Epithelial cell of proximal tubule (primary cell): ENCODE results near the gene DLX3. TPM values are rescaled to one million over a fixed set of nuclear protein-coding genes. Genes with fewer than 3 reads are reported as not detected.

Experiments used
- DNase-seq: peaks from one replicate; pipeline ENCODE4 v3.0.0-alpha.2; 2011; ENCODE audit warnings: low read depth
- H3K4me3 ChIP-seq: 2 replicates; pipeline ENCODE4 v1.5.1; 2011; ENCODE audit warnings: low read depth, mild to moderate bottlenecking, low read length
- total RNA-seq: library from RNA; depleted of rRNA; stranded (reverse); fragments of >200 nt; gene quantifications from 2 replicates; pipeline ENCODE4 v1.2.3, GENCODE V29; 2015
- TF ChIP-seq, protein P1 (sequence below): conservative IDR thresholded peaks from 2 replicates; pipeline ENCODE4 v1.5.1; 2012; ENCODE audit warnings: low read depth, mild to moderate bottlenecking, low read length

The DLX3 gene
- total RNA-seq, 1 donor from 2014 or later = not detected

DNA sequence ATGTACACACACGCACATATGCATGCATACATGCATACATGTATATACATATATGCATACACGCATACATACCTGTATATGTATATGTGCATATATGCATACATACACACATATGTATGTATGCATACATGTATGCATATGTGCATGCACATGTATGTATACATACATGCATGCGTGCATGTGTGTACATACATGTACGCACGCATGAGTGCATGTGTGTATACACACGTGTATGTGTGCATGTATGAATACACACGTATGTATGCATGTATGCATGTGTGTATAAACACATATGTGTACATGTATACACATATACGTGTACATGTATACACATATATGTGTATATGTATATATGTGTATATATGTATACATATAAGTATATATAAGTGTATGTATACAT is 28.5 kb upstream of the DLX3 start:
- TF ChIP-seq, protein P1, sequence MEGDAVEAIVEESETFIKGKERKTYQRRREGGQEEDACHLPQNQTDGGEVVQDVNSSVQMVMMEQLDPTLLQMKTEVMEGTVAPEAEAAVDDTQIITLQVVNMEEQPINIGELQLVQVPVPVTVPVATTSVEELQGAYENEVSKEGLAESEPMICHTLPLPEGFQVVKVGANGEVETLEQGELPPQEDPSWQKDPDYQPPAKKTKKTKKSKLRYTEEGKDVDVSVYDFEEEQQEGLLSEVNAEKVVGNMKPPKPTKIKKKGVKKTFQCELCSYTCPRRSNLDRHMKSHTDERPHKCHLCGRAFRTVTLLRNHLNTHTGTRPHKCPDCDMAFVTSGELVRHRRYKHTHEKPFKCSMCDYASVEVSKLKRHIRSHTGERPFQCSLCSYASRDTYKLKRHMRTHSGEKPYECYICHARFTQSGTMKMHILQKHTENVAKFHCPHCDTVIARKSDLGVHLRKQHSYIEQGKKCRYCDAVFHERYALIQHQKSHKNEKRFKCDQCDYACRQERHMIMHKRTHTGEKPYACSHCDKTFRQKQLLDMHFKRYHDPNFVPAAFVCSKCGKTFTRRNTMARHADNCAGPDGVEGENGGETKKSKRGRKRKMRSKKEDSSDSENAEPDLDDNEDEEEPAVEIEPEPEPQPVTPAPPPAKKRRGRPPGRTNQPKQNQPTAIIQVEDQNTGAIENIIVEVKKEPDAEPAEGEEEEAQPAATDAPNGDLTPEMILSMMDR = no peak
- no peak overlapping the region for H3K4me3 ChIP-seq
- DNase-seq = no peak

DNA sequence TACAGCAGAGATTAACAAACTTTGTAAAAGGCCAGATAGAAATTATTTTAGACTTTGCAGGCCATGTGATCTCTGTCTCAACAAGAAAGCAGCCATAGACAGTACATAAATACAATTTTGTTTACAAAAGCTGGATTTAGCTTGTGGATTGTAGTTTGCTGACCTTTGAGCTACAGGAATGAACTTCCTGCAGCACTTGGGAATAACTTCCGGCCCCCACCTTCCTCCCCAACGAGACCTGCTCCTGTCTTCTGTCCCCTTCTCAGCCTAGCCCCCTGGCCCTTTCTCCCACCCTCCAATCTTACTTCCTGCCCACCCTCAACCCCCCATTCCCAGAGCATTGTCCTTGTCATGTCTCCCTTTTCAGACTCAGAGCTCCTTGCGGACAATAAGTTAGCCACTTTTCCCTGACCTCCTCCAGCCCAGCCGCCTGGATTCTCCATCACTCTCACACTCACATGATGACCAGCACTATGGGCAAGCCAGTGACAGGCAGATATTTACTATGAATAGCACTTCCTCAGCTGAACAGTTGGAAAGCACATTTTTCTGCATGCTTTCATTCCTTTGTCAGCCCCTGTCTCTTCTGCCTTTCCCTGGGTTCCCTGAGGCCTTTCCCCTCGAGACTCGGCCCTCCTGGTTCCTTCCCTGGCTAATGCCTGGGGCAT is 27.6 kb upstream of the DLX3 start:
- H3K4me3 ChIP-seq = no peak overlapping the region
- TF ChIP-seq, protein P1 = no peak
- DNase-seq = no peak

DNA sequence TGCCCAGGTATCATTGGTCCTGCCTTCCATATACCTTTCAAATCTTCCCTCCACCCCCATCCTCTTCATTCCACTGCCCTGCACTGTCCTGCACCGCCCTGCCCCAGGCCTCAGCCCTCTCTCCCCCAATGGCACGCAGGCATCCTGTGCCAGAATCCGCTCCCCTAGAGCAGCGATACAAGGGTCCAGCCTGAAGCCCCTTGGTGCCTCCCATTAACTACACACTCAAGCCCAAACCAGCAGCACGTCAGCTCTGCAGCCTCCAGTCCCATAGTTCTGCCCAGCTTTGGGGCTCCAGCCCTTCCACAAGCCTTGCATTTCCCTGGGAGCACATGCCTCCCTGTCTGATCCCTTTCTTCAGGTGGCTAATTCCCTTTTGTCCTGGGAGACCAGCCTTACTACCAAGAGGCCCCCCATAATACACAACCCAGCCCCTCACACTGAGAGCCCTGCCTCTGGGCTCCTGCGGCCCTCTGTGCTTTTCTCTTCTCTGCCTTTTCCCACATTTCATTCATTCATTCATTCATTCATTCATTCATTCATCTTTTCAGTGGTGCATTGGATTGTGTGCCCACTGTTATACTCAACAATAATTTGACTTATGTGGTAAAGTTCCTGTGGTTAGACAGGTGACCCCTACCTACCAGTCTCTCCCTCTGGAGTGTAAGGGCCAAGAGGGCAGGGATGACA is 26.8 kb upstream of the DLX3 start:
- H3K4me3 ChIP-seq = no peak overlapping the region
- no peak for DNase-seq
- TF ChIP-seq, protein P1 = no peak

DNA sequence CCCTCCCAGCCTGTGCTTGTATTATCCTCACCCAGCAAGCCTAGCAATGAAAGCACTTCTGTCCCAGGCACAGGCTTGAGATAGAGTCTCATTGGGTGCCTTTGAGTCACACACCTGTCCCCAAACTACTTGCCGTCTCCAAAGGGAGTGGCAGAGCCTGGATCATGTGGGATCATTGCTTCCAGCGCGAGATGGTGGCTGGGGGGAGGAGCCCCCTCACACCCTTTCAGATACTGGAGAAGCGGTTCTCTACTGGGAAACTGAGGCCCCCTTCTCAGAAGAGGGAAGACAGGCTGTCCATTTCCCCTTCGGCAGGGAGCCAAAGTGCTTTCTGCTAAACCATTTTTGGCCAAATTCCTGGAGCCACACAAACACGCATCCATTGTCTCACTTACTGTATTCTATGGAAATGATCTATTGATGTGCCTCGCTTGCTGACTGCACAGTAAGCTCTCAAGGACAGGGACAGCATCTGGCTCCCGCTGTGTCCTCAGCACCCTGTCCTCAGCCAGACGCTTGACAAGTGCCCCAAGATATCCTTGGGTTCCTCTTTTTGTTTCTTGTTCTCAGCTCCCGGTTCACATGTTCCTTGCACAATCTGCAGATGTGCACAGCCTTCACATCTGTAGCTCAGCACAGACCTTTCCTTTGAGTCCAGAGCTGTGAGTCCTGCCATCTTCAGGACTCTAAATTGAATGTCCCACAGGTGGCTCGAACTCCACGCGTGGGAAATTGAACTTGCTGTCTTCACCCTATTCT is 26.0 kb upstream of the DLX3 start:
- no peak overlapping the region for H3K4me3 ChIP-seq
- DNase-seq = no peak
- TF ChIP-seq, protein P1 = no peak

DNA sequence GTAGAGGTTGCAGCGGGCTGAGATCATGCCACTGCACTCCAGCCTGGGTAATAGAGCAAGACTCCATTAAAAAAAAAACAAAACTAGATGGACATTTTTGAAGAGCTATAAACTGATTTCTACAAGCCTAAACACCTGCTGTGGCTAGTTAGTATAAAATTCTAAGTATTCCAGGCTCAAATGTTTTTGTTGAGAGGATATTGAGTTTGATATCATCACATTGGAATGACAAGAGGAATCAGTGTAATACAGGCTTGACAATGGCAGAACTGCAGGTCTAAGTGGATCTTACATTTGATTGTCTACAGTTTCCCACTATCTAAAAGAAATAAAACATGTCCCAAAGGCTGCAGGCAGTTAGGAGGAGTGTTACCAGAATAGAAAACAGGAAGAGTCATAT is 23.9 kb upstream of the DLX3 start:
- DNase-seq = no peak
- TF ChIP-seq, protein P1 = no peak

GRCh38 chr17:50015146-50015545 is 20.1 kb upstream of the DLX3 start:
- no peak overlapping the region for H3K4me3 ChIP-seq
- DNase-seq = no peak
- TF ChIP-seq, protein P1 = no peak

More for the DNA sequence above, 23.9 kb upstream of the DLX3 start:
- no peak overlapping the region for H3K4me3 ChIP-seq
